K562 (cell line): Measurements from ENCODE around the gene CMPK1. TPM values are rescaled to one million over a fixed set of nuclear protein-coding genes. Genes with fewer than 3 reads are reported as not detected.
A peak's percentile ranks its signal among the peaks of the same experiment; 100 is the strongest.

Experiments
- ARID1B ChIP-seq: fragments of 450-650 bp; IDR thresholded peaks from 2 replicates; pipeline ENCODE4 v1.6.1; 2016; ENCODE audit warnings: antibody characterized with exemption, mild to moderate bottlenecking, inconsistent platforms
- BHLHE40 ChIP-seq: IDR thresholded peaks from 2 replicates; pipeline ENCODE4 v1.6.1; 2011; ENCODE audit warnings: low read length, improper control_type of control experiment
- BRD9 ChIP-seq: fragments of 450-650 bp; IDR thresholded peaks from 2 replicates; pipeline ENCODE4 v1.6.1; 2018; ENCODE audit warnings: low read depth; ENCODE audit not compliant: partially characterized antibody
- CEBPG ChIP-seq, 3 experiments: fragments of 200-800 bp in 1 of 3; sonication (Bioruptor generic) in 1 of 3; sonication (generic) in 1 of 3; formaldehyde crosslinking in 1 of 3; IDR thresholded peaks in 2 of 3; conservative IDR thresholded peaks in 1 of 3; 2 replicates each; pipeline versions ENCODE4 v1.6.1 to v1.8.0; 2016 to 2022; ENCODE audit warnings: missing compliant biosample characterization in 2 of 3, missing genetic modification characterization in 2 of 3, mild to moderate bottlenecking in 1 of 3, missing genetic modification reagents in 1 of 3
- DDX20 ChIP-seq: fragments of 450-650 bp; IDR thresholded peaks from 2 replicates; pipeline ENCODE4 v1.6.1; 2016; ENCODE audit warnings: missing genetic modification characterization, low read depth, mild to moderate bottlenecking, missing compliant biosample characterization, moderate library complexity
- DEAF1 ChIP-seq: fragments of 450-650 bp; formaldehyde crosslinking; IDR thresholded peaks from 2 replicates; pipeline ENCODE4 v1.4.0; 2020; ENCODE audit warnings: mild to moderate bottlenecking, moderate library complexity
- EGR1 ChIP-seq: fragments of 450-650 bp; conservative IDR thresholded peaks from 2 replicates; pipeline ENCODE4 v1.6.1; 2017; ENCODE audit warnings: mild to moderate bottlenecking
- ESRRA ChIP-seq: fragments of 450-650 bp; IDR thresholded peaks from 2 replicates; pipeline ENCODE4 v1.6.1; 2014; ENCODE audit warnings: low read depth, mild to moderate bottlenecking, moderate library complexity, borderline replicate concordance
- GMEB1 ChIP-seq: fragments of 250-450 bp; sonication (Bioruptor Pico); IDR thresholded peaks from 2 replicates; pipeline ENCODE4 v1.4.0; 2020; ENCODE audit warnings: mild to moderate bottlenecking
- JUN ChIP-seq, 2 experiments: sonication (generic) in 1 of 2; formaldehyde crosslinking in 1 of 2; IDR thresholded peaks; 2 replicates each; pipeline versions ENCODE4 v1.6.1 to v1.8.0; 2012 to 2022; ENCODE audit warnings: borderline replicate concordance in 2 of 2, mild to moderate bottlenecking in 2 of 2, improper control_type of control experiment in 1 of 2, low read depth in 1 of 2, low read length in 1 of 2, missing genetic modification reagents in 1 of 2
- KDM1A ChIP-seq, 2 experiments: fragments of 450-650 bp; IDR thresholded peaks; 2 replicates each; pipeline ENCODE4 v1.6.1; 2016; ENCODE audit warnings: mild to moderate bottlenecking in 2 of 2
- KLF16 ChIP-seq: IDR thresholded peaks from 2 replicates; pipeline ENCODE4 v1.6.1; 2016; ENCODE audit warnings: antibody characterized with exemption
- MED1 ChIP-seq: sonication (generic); formaldehyde crosslinking; IDR thresholded peaks from 2 replicates; pipeline ENCODE4 v1.8.1; 2023; ENCODE audit warnings: missing genetic modification reagents, borderline replicate concordance
- MLLT1 ChIP-seq, 2 experiments: fragments of 450-650 bp; IDR thresholded peaks; 2 replicates each; pipeline ENCODE4 v1.6.1; 2016
- MTA1 ChIP-seq: fragments of 450-650 bp; IDR thresholded peaks from 2 replicates; pipeline ENCODE4 v1.6.1; 2017; ENCODE audit warnings: borderline replicate concordance
- NCOA6 ChIP-seq: fragments of 450-650 bp; IDR thresholded peaks from 2 replicates; pipeline ENCODE4 v1.6.1; 2017; ENCODE audit warnings: mild to moderate bottlenecking
- NRF1 ChIP-seq, 2 experiments: fragments of 450-650 bp; IDR thresholded peaks in 1 of 2; conservative IDR thresholded peaks in 1 of 2; 2 replicates each; pipeline ENCODE4 v1.6.1; 2014; ENCODE audit warnings: mild to moderate bottlenecking in 2 of 2
- RCOR1 ChIP-seq, 2 experiments: IDR thresholded peaks; 2 replicates each; pipeline ENCODE4 v1.6.1; 2012; ENCODE audit warnings: low read depth in 2 of 2, low read length in 2 of 2, borderline replicate concordance in 1 of 2, improper control_type of control experiment in 1 of 2
- SPI1 ChIP-seq: IDR thresholded peaks from 2 replicates; pipeline ENCODE4 v1.6.1; 2011; ENCODE audit warnings: low read depth, low read length, control low read depth, borderline replicate concordance
- TAF1 ChIP-seq: IDR thresholded peaks from 2 replicates; pipeline ENCODE4 v1.6.1; 2011; ENCODE audit warnings: mild to moderate bottlenecking, low read length, moderate library complexity; ENCODE audit not compliant: insufficient read depth, control insufficient read depth, severe bottlenecking; ENCODE audit errors: extremely low read depth
- TARDBP ChIP-seq: fragments of 450-650 bp; IDR thresholded peaks from 2 replicates; pipeline ENCODE4 v1.6.1; 2016
- ZC3H8 ChIP-seq: fragments of 450-650 bp; IDR thresholded peaks from 2 replicates; pipeline ENCODE4 v1.6.1; 2017
- ZNF197 ChIP-seq: fragments of 200-800 bp; sonication (Bioruptor generic); IDR thresholded peaks from 2 replicates; pipeline ENCODE4 v1.6.1; 2016; ENCODE audit warnings: low read depth, missing genetic modification characterization, missing compliant biosample characterization
- ZNF780A ChIP-seq: fragments of 250-450 bp; sonication (Bioruptor Pico); IDR thresholded peaks from 2 replicates; pipeline ENCODE4 v1.5.0; 2021; ENCODE audit warnings: mild to moderate bottlenecking
- polyA plus RNA-seq, 8 experiments: library from polyadenylated mRNA; depleted of rRNA in 4 of 8; stranded (reverse) in 5 of 8; unstranded in 3 of 8; fragments of >200 nt; fragmentation: Nextera tagmentation in 2 of 8; fragmentation: Illumina TruSeq in 1 of 8; extraction: Ambion mirVana in 2 of 8; extraction: Trizol in 1 of 8; gene quantifications; 2 replicates each; pipeline versions ENCODE4 v1.2.1 to v1.2.3, GENCODE V29; 2011 to 2014; ENCODE audit warnings: inconsistent platforms in 1 of 8, missing spikeins in 1 of 8
- total RNA-seq, 7 experiments: library from RNA; depleted of rRNA in 6 of 7; stranded (reverse); fragments of >200 nt in 6 of 7; fragmentation: Illumina TruSeq in 2 of 7; extraction: Trizol in 2 of 7; gene quantifications; 2 replicates each; pipeline versions ENCODE4 v1.2.1 to v1.2.3, GENCODE V29; 2011 to 2021; ENCODE audit warnings: low replicate concordance in 1 of 7

The CMPK1 gene
- total and polyA plus RNA-seq, 9 of the 15 experiments (the other 6 are each of a cell fraction or from before 2014, with no cell fraction given): 54.5 to 197 (median 116) TPM

- TF ChIP-seq GMEB1 (CRISPR knock-in tag): no peak
- TF ChIP-seq ZC3H8: 0 out of 2 replicates have a peak, but pooled peaks have one; percentile 27
- peak in 1 of 2 experiments; percentile 64; a peak in 1 of 4 replicates for TF ChIP-seq RCOR1 (IDR thresholded peaks at IDR 0.05; ENCODE audit: borderline replicate concordance in 1 of 2, low read depth in 2 of 2, low read length in 2 of 2)
- peak; percentile 49 for TF ChIP-seq BRD9
- peak; percentile 17; the same call in 1 of the 2 replicates for TF ChIP-seq SPI1
- peak; percentile 8; the same call in 1 of the 2 replicates for TF ChIP-seq JUN (IDR thresholded peaks at IDR 0.05; ENCODE audit: borderline replicate concordance, low read depth, low read length)
- TF ChIP-seq JUN (CRISPR knock-in tag; IDR thresholded peaks at IDR 0.05; ENCODE audit: borderline replicate concordance): no peak
- TF ChIP-seq DDX20 (tag): no peak
- TF ChIP-seq NCOA6: no peak
- TF ChIP-seq DEAF1 (CRISPR knock-in tag): peak; percentile 55
- TF ChIP-seq MED1 (CRISPR knock-in tag): no peak
- no peak for TF ChIP-seq ZNF197 (CRISPR knock-in tag)
- TF ChIP-seq MTA1: peak; percentile 74; the same call in 1 of the 2 replicates
- no peak for TF ChIP-seq ZNF780A (CRISPR knock-in tag)
- no peak for TF ChIP-seq ESRRA
- peak; percentile 48 to 53; a peak in 2 of 4 replicates for TF ChIP-seq KDM1A (IDR thresholded peaks at IDR 0.05)
- TF ChIP-seq CEBPG (CRISPR knock-in tag; IDR thresholded peaks at IDR 0.05): no peak
- no peak for TF ChIP-seq CEBPG (tag; conservative IDR thresholded peaks at IDR 0.05 in 1 of 2, IDR thresholded peaks at IDR 0.05 in 1 of 2)
- TF ChIP-seq KLF16: 0 out of 2 replicates have a peak, but pooled peaks have one; percentile 22
- no peak for TF ChIP-seq TARDBP
- TF ChIP-seq EGR1: no peak
- no peak for TF ChIP-seq NRF1 (conservative IDR thresholded peaks at IDR 0.05 in 1 of 2, IDR thresholded peaks at IDR 0.05 in 1 of 2)
- 0 out of 4 replicates have a peak, but pooled peaks of 1 of the 2 experiments have one; percentile 47 for TF ChIP-seq MLLT1 (IDR thresholded peaks at IDR 0.05)
- peak; percentile 35; the same call in 1 of the 2 replicates for TF ChIP-seq ARID1B
- no peak for TF ChIP-seq BHLHE40
- TF ChIP-seq TAF1: no peak
These were observed 90.9 kb downstream of the CMPK1 start (continued) for GRCh38 chr1:47424336-47424982.
